HG02642 (cell line): ENCODE results near the gene CALR3.
"Not testable (repeated sequence)": the region's sequence is repeated elsewhere in the genome, so short reads cannot be mapped to it uniquely, and the experiment has no call there.

ENCODE experiments used
- ATAC-seq: cut with Tn5 transposase; IDR thresholded peaks from one replicate; pipeline ENCODE4 v1.9.1; 2021; ENCODE audit warnings: mild to moderate bottlenecking; ENCODE audit not compliant: unreplicated experiment, poor library complexity

CALR3 gene

DNA sequence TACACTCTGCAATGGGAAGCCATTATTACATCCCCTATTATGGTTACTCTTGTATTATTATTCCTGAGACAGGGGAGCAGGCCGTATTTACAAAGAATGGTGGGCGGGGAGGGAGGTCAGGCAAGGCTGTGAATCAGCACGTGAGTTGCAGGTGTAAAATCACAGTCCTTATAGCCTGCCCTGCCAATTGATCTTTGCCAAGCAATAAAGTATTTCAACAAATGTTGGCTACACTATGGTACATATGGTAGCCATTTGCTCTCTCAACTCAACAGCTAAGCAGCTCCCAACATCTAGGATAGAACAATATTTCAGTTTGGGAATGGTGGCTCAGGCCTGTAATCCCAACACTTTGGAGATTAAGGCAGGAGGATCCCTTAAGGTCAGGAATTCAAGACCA, 36.3 kb downstream of the CALR3 start:
- ATAC-seq, result no peak

DNA sequence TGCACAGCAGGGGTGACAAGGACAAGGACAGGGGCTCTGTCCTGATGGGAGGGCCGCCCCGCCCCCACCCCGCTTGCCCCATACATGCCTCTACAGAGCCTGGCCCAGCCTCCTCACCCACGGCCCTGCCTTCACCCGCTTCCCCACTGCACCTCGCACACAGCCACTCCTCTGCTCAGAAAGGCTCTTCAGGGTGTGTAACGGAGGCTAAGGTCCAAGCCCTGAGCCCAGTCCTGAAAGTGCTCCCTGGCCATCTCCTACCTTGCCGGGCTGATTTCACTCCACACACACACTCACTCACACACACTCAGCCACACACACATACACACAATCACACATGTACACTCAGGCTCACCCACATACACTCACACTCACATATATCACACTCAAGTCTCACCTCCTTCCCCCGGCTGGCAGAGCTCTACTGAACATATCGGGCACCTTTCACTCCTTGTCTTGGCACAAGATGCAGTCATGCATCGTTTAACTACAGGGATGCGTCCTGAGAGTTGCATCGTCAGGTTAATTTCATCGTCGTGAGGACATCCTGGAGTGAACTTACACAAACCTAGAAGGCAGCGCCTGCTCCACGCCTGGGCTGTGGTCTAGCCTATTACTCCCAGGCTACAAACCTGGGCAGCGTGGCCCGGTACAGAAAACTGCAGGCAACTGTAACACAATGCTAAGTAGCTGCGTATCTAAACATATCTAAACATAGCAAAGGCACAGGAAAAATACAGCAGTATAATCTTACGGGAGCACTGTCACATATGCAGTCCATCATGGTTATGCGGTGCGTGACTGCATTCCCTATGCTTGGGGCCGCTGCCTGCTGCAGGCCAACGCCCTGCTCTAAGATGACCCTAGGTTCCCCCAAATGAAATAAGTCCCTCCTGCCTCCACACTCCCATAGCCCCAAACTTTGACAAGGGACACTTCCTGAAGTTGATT, 37.3 kb downstream of the CALR3 start:
- no peak for ATAC-seq

DNA sequence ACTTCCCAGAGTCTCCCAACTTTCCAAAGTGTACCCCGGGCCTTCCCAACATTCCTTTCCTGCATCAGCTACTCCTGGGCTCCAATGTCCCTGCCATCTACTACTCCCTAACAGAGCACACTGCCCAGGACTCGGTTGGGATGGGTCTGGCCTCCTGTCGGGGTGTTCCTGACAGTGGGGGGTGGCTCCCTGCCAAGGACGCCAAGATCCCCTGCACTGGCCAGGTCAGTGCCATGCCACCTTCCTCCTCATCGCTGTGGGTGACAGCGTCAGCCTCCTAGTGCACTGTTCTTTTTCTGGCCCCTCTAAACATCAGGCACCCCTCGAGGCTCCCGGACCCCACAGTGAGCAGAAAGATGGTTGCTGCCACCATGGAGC, 38.0 kb downstream of the CALR3 start:
- no peak for ATAC-seq

DNA sequence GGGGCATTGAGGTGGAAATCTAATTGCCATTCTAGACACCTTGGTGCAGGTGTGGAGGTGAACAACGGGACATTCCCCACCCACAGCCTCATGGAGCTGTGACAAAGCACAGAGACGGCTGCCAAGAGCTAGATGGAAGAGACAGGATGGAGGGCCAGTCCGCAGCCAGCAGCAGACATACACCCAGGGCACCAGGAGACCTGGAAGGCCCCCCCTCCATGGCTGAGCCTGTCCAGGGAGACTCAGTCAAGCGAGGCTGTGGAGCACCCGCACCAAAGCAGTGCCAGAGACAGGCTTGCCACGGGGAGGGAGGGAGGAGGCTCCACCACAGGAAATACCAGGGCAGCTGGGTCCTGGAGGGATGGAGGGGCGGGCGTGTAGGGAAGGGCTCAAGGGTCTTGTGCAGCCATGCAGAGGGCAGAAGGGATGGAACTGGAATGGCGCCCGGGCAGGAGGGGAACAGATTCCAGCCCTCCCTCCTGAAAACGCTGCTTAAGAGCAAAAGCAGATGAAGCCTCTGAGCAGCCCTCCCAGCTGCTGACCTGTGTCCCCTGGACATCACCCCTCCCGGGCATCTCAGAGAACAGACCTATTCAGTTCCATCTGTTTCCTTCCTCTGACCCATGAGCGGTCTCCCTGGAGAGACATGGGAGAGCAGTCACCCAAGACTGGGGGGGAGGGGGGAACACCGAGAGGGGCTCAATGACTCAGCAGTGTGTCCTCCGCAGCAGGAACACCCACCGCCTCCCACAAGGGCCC, 38.6 kb downstream of the CALR3 start:
- no peak for ATAC-seq

DNA sequence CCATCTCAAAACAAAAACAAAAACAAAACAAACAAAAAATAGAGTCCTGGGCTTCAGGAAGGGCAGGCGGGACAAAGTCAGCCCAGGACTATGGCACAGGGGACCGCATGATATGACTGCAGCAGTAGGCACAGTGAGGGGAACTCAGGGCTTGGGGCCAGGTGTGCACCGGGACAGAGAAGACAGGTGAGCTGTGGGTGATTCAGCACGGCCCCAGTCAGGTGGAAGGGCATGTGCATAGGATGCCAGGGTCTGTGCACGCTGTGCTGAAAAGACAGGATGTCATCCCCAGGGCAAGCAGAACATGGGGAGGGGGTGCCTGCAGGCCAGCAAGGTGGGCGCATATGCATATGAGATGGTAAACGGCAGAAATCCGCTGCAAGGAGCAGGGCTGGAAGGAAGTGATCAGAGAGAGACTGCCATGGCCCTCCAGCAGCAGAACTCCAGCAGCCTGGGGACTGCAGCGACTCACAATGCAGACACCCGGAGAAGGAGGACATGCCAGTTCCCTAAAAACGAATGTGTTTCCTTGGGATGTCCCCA, 39.2 kb downstream of the CALR3 start:
- no peak for ATAC-seq

DNA sequence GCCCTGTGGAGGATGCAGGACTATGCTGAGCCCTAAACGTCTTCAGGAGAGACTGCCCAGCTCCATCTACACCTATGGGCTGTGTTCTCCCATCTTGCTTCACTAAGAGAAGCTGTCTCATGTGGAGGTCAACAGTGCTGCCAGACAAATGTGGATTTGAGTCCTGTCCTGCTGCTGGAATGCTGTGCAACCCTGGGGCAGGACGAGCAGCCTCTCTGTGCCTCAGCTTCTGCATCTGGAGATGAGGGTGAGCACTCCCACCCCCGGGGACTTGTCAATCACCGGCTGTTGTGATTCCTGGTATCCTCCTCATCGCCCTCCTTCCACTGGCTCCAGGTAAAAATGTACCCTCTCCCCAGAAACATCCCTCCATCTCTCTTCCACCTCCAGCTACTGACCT, 40.5 kb downstream of the CALR3 start:
- ATAC-seq, result no peak

DNA sequence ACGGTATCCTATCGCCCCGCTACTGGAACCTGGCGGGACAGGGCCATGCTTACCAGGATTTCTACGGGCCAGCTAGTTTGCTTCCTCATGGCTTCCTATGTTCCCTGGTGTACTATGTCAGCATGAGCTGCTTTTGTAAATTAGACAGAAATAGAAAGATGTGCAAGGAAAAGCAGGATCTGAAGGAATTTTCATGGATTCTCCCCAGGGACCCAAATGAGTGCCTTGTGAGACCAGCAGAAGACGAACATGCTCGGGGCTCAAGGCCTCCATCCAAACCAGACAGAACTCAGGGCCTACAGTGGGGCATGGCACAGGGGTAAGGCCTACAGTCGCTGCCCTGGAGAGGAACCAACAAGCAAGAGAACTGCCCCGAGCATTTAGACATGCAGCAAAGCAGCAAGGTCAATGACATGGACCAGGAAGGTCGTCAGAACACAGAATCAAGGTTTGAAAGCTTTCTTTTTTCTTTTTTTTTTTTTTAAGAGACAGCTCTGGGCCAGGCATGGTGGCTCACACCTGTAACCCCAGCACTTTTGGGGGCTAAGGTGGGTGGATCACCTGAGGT, 41.5 kb downstream of the CALR3 start:
- no peak for ATAC-seq

DNA sequence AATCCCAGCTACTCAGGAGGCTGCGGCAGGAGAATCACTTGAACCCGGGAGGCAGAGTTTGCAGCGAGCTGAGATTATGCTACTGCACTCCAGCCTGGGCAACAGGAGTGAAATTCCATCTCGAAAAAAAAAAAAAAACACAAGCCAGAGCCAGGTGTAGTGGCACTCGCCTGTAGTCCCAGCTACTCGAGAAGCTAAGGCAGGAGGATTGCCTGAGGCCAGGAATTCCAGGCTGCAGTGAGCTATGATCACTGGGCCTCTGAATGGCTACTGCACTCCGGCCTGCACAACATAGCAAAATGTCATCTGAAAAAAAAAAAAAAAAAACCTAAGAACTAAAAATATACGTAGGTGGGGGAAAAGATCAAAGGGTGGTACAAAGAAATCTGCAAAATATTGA, 43.6 kb downstream of the CALR3 start:
- no peak for ATAC-seq

DNA sequence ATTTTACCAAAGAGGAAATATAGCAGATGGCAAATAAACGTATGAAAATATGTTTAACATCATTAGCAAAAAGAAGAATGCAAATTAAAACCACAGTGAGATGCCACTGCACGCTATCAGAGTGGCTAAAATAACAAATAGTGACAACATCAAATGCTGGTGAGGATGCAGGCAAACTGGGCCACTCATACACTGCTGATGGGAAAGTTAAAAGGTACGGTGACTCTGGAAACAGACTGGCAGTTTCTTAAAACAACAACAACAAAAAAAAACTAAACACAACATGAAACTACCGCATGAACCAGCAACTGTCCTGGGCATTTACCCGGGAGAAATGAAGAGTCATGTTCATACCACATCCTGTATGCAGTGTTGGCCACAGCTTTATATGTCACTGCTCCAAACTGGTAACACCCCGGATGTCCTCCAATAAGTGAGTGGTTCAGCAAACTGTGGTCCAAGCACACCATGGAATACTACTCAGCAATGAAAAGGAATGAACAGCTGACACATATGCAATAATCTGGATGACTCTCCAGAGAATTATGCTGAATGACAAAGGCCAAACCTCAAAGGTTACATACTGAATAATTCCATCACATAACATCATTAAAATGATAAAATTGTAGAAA, 46.5 kb downstream of the CALR3 start:
- peak; percentile 39 for ATAC-seq

DNA sequence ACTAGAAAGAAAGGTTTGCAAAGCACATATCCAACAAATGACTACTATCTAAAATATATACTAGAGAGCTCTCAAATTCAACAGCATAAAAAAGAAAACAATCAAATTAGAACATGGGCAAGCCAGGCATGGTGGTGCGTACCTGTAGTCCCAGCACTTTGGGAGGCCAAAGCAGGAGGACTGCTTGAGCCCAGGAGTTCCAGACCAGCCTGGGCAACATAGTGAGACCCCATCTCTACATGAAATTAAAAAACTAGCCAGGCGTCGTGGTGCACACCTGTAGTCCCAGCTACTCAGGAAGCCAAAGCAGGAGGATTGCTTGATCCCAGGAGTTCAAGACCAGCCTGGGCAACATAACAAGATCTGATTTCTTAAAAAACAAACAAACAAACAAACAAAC, 47.1 kb downstream of the CALR3 start:
- ATAC-seq, result not testable (repeated sequence)

DNA sequence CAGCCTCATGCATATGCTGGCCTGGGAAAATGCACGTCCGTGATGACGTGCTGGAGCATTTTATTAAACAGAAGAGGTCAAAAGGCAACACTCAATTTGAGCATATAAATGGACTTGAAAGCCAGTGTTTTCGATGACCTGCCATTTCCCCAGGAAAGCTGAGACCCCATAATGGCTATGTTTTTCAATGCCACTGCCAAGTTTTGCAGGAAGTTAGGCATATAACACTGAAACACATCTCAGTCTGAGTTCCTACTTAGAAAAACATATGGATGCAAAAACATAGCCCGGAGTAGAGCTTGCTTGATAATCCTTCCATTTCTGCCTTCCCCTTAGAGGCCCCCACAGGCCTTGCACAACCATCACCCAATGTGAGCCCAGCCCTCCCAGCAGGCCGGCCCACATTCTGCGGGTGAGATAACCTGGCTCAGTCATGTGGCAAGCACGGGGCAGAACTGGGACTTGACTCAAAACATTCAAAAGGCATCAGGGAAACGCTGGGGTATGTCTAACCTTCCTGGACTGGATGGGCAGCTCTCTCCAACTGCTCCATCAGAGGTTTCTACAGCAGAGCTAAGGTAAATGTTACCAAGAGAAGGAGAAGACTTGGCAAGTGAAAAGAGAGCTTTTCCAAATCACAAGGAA, 49.1 kb downstream of the CALR3 start:
- ATAC-seq, result peak; percentile 29

DNA sequence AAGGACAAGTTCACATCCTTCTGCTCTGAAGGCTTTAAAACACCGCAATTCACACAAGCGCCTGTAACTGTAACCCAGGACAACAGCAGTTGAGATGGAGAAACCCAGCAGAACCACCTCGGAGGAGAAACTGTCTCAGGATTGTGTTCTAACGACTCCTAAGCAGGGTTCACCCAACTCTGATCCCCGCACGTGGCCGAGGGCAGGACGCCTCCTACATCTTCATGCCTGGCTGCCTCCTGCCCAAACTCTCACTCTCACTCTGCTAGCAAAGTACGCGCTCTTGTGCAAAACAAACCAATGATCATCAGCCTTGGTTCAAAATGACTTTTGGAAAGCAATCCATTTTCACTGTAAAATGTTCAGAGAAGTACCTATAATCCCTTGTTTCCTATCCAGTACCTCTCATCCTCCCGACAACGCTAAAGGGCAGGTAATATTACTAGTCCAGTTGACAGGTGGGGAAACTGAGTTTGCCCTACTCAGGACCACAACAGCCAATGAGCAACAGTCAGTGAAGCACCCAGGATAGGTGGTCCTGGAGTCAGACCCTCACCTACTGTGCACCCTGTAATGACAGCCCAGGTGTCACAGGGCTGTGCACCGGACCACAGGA, 49.8 kb downstream of the CALR3 start:
- ATAC-seq, result no peak

DNA sequence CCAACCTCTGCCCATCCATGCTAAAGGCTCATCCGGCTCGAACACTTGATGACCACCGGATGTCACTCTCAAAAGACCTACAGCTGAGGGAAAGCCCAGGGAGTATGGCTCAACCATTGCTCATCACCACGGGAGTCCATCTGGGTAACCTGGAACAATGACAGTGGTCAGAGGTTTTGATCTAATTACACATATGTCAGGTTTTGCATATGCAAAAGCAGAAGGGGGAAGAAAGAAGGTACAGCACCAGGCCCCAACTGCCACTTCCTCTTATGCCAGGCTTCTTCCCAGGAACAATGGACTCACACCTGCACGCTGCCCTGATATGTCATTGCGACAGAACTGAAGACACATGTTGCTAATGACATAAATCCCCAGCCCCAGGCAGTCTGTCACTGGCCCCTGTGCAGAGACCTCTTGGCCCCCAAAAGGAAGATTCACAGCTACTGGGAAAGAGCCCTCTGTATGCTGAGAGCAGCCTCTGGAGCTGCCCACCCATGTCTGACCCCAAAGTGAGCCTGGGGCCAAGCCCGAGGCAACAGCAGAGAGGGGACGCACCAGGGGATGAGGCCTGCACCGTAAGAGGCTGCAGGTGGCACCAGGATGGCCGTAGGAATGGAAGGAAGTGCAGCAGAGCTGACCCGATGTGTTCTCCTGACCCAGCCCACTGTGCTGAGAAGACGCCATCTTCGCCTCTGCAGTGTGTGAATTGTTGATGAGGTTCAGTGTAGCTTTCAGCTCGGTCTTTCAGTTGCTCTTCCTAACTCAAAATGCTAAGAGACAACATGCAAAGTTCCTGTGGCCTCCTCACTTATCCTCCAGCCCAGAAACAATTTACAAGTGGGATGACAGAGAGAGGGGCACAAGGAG, 50.5 kb downstream of the CALR3 start:
- ATAC-seq, result no peak

DNA sequence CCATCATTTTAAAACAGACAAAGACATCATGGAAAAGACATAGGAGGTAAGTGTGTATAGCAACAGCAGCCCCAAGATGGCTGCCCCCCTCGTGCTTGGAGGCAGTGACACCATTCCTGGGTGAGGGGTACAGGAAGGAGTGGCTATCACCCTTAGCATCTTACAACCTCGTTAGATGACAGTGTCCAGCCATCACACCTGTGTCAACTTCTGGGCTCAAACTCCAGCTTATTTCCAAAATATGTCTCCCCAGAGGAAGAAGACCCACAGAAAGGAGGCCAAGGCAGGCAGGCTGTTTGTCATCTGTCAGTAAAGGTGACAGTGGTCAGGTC, 51.7 kb downstream of the CALR3 start:
- no peak for ATAC-seq

DNA sequence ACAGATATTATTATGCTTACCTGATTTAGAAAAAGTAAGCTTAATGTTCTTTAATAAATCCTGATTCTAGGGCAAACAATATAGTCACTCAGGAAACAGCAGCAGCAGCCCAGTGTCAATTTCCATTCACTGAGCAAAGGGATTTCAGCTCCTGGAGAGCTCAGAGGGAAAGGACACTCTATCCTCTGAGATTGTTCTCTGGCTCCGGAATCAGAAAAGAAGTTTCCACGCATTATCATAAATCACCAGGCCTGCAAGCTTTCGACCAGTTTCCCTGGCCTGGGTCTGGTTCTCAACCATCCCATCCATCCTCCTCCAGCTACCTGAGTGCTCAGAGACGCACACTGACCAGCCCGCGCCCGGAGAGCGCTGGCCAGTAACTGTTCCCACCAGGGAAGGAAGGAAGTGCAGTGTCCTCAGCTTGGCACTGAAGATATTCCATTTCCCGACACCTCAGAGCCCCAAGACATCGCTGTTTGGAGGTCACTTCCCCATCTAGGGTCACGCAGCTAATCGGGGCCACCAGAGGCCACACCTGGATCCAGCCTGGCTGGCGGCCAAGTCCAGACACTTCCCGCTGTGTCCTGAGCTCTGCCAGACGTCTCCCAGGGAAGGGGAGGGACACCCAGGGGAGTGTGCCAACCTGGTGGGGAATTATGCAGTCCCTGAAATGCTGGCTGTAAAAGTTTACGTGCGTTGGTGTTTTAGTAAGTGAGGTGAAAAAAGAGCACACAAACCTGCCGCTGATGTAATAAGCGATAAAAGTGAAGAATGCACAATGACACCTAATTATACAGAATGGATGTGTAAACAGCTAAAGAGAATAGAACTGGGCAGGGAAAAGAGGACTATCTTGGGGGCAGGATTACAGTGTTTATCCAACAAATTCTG, 53.3 kb downstream of the CALR3 start:
- ATAC-seq, result no peak

DNA sequence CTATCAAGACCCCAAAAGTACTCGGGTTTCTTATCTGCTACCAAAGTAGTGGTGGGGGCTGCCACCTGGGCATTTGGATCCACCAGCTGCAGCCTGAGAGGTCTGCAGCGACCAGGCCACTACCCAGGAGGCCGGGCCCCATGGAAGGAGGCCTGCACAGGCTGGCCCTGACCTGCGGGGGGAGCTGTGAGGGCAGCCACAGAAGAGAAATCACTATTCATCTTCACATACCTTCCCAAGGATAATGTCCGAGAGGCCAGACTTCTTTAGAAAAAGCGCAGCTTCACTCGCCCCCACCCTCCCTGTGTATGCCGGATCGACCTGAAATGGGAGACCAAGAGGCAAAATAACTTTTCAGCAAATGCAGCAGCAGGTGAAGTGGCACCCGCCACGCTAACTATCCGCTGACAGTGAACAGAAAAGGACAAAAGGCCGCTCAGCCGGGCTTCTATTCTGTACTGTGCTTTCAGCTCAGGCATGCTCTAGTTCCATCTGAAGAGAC, 54.3 kb downstream of the CALR3 start:
- ATAC-seq, result no peak

DNA sequence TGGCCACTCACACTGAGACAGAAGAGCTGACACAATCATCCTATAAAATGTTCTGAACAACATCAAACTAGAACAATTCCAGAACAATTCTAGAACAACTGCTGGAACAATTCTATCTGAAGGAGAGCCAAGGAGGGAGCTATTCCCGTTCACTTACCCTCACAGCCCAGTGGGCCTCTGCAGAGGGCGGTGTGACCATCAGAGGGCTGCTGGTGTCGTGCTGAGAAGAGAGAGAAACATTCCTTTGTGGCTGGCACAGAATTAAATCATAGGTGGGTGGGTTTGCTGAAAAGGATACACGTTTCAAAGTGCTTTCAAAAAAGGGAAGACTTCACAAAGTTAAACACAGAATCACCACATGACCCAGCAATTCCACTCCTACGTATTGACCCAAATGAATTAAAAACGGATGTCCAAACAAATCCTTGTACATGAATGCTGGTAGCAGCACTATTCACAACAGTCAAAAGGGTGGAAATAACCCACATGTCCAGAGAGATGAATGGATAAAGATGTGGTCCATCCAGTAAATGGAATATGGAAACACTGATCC, 59.1 kb downstream of the CALR3 start:
- ATAC-seq, result no peak
